Panc1 (cell line): ENCODE results near the gene SMAD6.

Experiments
- POLR2AphosphoS5 ChIP-seq: IDR thresholded peaks from 2 replicates; pipeline ENCODE4 v1.6.1; 2012; ENCODE audit warnings: mild to moderate bottlenecking, low read depth, low read length, moderate library complexity
- TCF7L2 ChIP-seq: IDR thresholded peaks from 2 replicates; pipeline ENCODE4 v1.6.1; 2011; ENCODE audit warnings: mild to moderate bottlenecking, low read depth, low read length, inconsistent platforms
- TF ChIP-seq, protein P1 (sequence below): fragments of 450-650 bp; IDR thresholded peaks from 2 replicates; pipeline ENCODE4 v1.5.1; 2017; ENCODE audit warnings: mild to moderate bottlenecking
- TF ChIP-seq, protein P2 (sequence below), 2 experiments: IDR thresholded peaks; 2 replicates each; pipeline ENCODE4 v1.6.1; 2011 to 2012; ENCODE audit warnings: low read depth in 2 of 2, control low read depth in 1 of 2, low read length in 1 of 2, mild to moderate bottlenecking in 1 of 2, moderate library complexity in 1 of 2; ENCODE audit not compliant: insufficient read depth in 1 of 2

DNA sequence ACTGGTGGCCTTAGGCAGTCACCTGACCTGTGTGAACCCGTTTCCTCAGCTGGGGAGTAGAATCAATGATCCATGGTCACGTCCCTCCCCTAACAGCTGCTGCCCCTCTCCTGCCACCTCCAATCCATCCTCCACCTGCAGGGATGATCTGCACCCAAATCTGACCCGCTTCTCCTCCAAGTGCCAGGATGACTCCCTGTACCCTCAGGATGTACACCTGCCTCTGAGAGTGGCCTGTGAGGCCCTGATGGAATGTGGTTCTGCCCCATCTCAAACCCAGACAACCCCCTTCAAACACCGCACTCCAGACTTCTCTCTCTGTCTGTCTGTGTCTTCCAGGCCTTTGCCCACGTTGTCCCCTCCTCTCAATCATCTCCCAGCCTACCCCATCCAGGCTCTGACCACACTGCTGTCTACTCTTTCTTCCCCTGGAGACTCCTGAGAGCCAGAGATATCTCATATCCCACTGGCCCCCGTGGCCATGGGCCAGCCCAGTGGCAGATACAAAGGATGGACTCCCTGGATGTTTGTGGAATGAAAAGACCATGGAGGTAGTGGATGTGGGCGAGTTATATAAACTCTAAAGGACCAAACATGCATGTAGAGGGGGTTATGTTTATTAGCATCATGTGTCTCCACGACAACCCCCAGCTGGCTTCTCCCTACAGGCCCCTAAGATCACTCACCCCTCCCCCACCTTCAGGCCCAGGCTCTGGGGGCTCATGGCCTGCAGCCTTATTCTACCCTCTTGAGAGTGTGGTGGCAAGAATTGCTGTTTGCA, 84.9 kb downstream of the SMAD6 start:
- no peak for TF ChIP-seq TCF7L2
- TF ChIP-seq, protein P1, sequence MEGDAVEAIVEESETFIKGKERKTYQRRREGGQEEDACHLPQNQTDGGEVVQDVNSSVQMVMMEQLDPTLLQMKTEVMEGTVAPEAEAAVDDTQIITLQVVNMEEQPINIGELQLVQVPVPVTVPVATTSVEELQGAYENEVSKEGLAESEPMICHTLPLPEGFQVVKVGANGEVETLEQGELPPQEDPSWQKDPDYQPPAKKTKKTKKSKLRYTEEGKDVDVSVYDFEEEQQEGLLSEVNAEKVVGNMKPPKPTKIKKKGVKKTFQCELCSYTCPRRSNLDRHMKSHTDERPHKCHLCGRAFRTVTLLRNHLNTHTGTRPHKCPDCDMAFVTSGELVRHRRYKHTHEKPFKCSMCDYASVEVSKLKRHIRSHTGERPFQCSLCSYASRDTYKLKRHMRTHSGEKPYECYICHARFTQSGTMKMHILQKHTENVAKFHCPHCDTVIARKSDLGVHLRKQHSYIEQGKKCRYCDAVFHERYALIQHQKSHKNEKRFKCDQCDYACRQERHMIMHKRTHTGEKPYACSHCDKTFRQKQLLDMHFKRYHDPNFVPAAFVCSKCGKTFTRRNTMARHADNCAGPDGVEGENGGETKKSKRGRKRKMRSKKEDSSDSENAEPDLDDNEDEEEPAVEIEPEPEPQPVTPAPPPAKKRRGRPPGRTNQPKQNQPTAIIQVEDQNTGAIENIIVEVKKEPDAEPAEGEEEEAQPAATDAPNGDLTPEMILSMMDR = no peak
- TF ChIP-seq POLR2AphosphoS5 = no peak
- TF ChIP-seq, protein P2, sequence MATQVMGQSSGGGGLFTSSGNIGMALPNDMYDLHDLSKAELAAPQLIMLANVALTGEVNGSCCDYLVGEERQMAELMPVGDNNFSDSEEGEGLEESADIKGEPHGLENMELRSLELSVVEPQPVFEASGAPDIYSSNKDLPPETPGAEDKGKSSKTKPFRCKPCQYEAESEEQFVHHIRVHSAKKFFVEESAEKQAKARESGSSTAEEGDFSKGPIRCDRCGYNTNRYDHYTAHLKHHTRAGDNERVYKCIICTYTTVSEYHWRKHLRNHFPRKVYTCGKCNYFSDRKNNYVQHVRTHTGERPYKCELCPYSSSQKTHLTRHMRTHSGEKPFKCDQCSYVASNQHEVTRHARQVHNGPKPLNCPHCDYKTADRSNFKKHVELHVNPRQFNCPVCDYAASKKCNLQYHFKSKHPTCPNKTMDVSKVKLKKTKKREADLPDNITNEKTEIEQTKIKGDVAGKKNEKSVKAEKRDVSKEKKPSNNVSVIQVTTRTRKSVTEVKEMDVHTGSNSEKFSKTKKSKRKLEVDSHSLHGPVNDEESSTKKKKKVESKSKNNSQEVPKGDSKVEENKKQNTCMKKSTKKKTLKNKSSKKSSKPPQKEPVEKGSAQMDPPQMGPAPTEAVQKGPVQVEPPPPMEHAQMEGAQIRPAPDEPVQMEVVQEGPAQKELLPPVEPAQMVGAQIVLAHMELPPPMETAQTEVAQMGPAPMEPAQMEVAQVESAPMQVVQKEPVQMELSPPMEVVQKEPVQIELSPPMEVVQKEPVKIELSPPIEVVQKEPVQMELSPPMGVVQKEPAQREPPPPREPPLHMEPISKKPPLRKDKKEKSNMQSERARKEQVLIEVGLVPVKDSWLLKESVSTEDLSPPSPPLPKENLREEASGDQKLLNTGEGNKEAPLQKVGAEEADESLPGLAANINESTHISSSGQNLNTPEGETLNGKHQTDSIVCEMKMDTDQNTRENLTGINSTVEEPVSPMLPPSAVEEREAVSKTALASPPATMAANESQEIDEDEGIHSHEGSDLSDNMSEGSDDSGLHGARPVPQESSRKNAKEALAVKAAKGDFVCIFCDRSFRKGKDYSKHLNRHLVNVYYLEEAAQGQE (IDR thresholded peaks at IDR 0.05; ENCODE audit: insufficient read depth in 1 of 2, low read depth in 2 of 2, low read length in 1 of 2) = no peak
